ENCODE measurements around the gene CLEC2A.
A peak's percentile ranks its signal among the peaks of the same experiment; 100 is the strongest.

The CLEC2A gene

GRCh38 chr12:9940375-9940774, 8.2 kb upstream of the CLEC2A start:
- intact Hi-C loops (cut with DNase I): no loop called here
- peak in 1 of 42 donors; percentile 11 for DNase-seq

GRCh38 chr12:9936591-9936990, 4.4 kb upstream of the CLEC2A start:
- no peak for DNase-seq
- intact Hi-C loops (cut with DNase I): no loop called here

DNA sequence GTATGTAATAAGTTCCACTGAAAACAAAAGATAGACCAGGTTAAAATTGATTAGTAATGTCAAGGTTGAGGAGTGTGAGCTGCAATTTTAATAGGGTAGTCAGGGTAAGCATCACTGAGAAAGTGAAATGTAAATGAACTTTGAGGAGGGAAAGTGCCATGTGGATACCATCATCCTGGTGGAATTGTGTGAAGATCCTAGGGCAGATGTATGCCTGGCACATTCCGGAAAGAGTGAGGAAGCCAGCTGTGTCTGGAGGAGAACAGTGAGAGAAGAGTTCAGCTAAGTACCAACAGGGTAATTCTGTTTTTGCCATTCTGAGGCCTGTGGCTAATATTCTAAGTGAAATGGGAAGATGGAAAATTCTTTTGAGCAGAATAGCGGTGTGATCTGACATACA, 2.9 kb upstream of the CLEC2A start:
- DNase-seq: no peak
- intact Hi-C loops (cut with DNase I): no loop called here

DNA sequence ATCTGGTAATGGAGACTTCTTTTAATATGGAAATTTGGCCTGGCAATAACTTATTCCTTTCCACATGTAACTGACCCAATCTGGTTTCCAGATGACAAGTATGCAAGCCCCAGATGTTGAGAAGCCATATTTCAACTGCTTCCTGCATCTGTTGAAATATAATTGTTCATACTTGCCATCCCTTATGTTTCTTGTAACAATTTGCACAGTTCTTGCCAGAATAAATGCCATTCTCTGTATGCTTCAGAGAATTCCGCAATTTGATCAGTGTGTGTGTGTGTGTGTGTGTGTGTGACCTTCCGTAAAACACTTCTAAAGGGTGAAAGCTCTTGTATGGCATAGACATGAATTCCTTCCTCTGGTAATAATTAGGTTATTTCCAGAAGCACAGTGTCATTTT, 1.8 kb upstream of the CLEC2A start:
- intact Hi-C loops (cut with DNase I): no loop called here

DNA sequence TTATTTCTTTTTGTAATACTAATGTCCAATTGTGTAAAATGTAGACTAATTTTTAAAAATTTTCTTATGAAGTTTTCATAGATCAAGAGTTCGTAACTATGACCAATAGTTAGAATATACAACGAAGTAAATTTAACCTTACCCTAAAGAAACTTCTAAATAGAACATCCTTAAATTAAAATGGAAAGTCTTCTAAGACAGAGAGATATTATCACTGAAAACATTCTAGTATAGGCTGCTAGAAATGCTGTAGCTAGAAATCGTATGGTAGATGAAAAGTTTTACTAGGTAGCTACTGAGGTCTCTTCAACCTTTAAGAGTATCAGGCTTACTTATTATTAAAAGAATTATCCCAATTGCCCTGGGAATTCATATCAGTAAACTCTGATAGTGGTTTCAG, 925 bp downstream of the CLEC2A start:
- no peak for DNase-seq
- intact Hi-C loops (cut with DNase I): no loop called here

More for the DNA sequence above, 1.8 kb upstream of the CLEC2A start:
- DNase-seq: no peak

DNA sequence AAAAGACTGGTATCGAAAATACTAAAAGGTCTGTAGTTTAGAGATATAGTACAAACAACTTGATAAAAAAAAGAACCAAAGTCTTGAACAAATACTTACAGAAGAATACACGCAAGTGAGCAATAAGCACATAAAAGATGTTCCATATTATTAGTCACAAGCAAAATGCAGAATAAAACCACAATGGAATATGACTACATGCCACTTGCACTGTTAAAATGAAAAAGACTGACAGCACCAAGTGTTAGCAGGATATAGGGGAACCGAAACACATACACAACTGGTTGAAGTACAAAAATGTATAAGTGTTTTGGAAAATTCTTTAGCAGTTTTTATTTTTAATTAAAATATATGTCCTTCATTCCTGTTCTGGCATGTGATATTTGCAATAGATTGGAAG, 3.6 kb downstream of the CLEC2A start:
- intact Hi-C loops (cut with DNase I): loop anchor here (10.0 kb wide), 1 partner anchor 114 kb away; no protein-coding TSS in a partner anchor
- no peak for DNase-seq

DNA sequence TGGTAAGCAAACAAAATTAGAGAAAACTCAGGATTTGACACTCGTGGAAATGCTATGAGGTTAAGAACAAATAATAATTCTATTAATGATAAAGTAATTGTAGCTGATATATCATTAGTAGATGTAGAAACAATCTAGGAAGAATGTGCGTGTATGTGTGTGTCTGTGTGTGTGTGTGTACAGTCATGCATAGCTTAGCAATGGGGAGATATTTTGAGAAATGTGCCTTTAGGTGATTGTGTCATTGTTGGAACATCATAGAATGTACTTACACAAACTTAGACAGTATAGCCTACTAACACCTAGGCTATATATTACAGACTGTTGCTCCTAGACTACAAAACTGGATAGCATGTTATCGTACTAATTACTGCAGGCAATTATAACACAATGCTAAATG, 5.3 kb downstream of the CLEC2A start:
- intact Hi-C loops (cut with DNase I): loop anchor here (10.0 kb wide), 1 partner anchor 112 kb away; no protein-coding TSS in a partner anchor
- DNase-seq: no peak

DNA sequence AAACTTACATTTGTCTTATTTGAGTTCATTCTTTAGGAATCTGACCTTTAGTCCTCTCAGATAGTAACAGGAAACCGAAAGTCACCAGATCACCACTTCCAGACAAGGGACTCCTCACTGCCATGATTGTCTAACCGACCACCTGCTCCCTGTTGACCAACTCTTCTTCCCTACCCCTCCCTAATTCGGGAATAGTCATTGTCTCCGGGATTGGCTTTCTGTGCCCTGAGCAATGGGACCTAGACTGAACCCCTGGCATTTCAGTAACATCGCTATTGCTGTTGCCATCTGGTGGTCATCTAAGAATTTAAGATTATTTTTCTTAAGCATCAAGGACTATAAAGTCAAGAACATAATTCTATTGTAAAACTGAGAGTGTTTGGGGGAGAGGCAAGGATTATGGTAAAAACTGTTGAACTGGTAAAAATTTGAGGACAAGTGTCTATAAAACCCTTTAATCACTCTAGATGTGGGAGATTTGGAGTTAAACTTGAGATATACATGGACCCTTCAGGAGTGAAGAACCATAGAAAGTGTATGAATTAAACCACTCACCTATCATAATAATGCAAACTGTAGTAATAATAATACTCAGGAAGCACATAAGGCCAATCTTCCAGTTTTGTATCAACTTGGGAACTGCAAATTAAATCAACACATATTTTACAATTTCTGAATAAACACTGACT, 6.3 kb downstream of the CLEC2A start:
- intact Hi-C loops (cut with DNase I): loop anchor here (10.0 kb wide), 1 partner anchor 111 kb away; no protein-coding TSS in a partner anchor

DNA sequence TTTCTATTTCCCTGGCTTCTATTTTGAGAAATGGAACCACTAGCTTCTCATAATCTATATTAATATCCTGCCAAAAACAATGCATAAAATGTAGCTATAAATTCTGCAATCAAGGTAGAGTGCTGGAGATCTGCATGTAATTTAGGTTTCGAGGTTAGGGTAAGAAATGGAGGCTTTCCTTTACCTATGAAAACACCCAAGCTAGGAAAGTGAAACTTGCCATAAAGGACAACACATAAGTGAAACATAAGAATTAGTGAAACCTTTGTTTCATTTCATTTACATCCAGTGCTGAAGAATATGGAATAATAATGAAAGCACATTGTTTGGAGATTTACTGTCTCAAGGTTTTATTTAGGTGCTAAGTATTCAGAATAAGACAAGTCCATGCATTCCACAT, 9.7 kb downstream of the CLEC2A start:
- intact Hi-C loops (cut with DNase I): loop anchor here (10.0 kb wide), 1 partner anchor 108 kb away; no protein-coding TSS in a partner anchor
- no peak for DNase-seq

More for the DNA sequence above, 6.3 kb downstream of the CLEC2A start:
- DNase-seq: peak in 14 of 42 donors; percentile 3 to 45 (median 15)

- intact Hi-C loops (cut with DNase I): loop anchor here (10.0 kb wide), 1 partner anchor 106 kb away; no protein-coding TSS in a partner anchor
- no peak for DNase-seq
These were observed 11.7 kb downstream of the CLEC2A start for GRCh38 chr12:9920451-9920850.

GRCh38 chr12:9919443-9919842, 12.7 kb downstream of the CLEC2A start:
- intact Hi-C loops (cut with DNase I): no loop called here
- no peak for DNase-seq

DNA sequence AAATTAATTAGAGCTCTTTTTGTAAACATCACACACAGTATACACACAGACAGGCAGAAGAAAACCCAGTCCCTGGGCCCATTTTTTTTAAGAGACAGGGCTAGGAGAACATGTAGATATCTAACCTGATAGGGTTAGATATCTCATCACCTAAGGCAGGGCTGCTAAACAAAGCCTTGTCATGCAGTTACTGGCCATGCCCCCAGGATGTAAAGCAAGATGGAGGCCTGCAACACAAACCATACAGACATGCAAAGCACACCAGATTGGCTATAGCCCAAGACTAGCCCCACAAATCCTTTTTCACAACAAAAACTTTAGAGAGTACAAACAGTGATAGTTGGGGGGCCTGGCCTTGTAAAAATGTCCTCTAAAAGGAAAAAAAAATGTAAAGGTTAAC, 20.5 kb downstream of the CLEC2A start:
- intact Hi-C loops (cut with DNase I): no loop called here
- DNase-seq: no peak

GRCh38 chr12:9910716-9911421, 21.3 kb downstream of the CLEC2A start:
- no peak for DNase-seq
- intact Hi-C loops (cut with DNase I): no loop called here

- intact Hi-C loops (cut with DNase I): no loop called here
- DNase-seq: no peak
These were observed 22.4 kb downstream of the CLEC2A start for GRCh38 chr12:9909724-9910123.

DNA sequence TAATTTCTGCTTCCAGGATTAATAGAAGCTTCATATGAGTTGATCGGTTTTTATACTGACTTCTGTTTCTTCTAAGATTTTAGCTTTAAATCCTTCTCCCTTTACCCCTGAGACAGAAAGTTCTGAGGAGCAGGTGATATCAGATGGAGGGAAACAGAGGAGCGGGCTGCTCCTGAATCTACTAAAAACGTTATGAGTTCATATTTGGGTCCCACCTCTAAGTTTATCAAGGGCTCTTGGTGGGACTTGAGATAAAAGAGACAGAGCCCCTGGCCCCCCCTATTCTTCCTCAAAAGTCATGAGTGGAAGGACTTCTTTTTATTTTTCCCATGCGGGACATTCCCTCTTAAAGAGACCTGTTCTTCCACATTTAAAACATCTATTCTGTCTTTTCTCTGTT, 23.8 kb downstream of the CLEC2A start:
- intact Hi-C loops (cut with DNase I): no loop called here
- DNase-seq: no peak

- intact Hi-C loops (cut with DNase I): no loop called here
- no peak for DNase-seq
These were observed 24.4 kb downstream of the CLEC2A start for GRCh38 chr12:9907769-9908168.

GRCh38 chr12:9906873-9907272, 25.3 kb downstream of the CLEC2A start:
- DNase-seq: no peak
- intact Hi-C loops (cut with DNase I): no loop called here

DNA sequence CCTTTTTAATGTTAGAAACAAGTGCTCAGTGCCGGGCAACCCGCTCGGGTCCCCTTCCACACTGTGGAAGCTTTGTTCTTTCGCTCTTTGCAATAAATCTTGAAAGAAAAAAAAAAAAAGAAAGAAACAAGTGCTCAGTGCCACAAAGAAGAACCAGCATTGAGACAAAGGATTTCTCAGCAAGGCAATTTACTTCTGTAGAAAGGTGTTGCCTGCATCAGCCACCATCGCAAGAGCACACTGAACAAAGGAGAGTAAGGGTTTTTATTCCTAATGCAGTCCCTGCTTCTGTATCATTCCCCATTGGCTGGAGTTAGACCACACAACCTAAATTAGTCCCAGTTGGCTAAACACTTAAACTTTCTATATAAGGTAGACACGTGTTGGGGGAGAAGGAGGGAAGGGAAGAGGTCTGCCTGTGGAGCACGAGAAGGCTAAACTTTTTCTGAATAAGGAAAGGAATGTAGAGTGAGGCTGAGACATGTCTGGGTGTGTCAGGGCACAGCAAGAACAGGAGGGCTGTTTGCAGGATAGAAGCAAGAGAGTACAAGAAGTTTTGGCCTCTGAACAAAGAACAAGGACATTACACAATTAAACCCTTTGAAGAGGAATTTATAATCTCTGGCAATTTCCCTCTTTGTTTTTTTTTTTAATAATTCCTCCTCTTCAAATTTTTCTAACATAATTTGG, 29.5 kb downstream of the CLEC2A start:
- DNase-seq: no peak
- intact Hi-C loops (cut with DNase I): no loop called here

GRCh38 chr12:9900930-9901329, 31.2 kb downstream of the CLEC2A start:
- intact Hi-C loops (cut with DNase I): no loop called here
- DNase-seq: no peak

DNA sequence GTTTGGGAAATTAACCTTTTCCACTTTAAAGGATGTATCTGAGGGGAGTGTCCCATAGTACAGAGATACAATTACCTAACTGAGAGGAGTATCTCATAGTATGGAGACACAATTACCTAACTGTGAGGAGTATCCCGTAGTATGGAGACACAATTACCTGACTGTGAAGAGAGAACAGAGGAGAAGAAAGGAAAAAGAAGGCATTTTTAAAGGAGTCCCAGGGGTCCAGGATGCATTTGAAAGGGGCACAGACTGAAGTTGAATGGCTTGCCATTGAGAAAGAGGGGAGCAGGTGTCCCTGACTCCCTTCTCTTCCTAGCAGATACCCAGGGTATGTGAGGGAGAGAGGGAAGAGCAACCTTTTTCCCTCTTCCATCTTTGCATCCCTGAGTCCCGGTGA, 33.0 kb downstream of the CLEC2A start:
- intact Hi-C loops (cut with DNase I): no loop called here
- no peak for DNase-seq

Measured in head of caudate nucleus (tissue), 42 donors.